Transverse colon (tissue), 4 donors: Measurements from ENCODE around the gene CALHM2. TPM values are rescaled to one million over a fixed set of nuclear protein-coding genes. Genes with fewer than 3 reads are reported as not detected.
A peak's percentile ranks its signal among the peaks of the same experiment; 100 is the strongest.
"Not testable (repeated sequence)": the region's sequence is repeated elsewhere in the genome, so short reads cannot be mapped to it uniquely, and the experiment has no call there.

Source experiments
- DNase-seq: peaks from one replicate; pipeline ENCODE4 v3.0.0-alpha.2; 2019
- H3K27ac ChIP-seq, 4 donors: fragments of 200-600 bp; sonication (generic); 2 replicates each; pipeline ENCODE4 v1.5.1; 2016 to 2018; ENCODE audit warnings: inconsistent platforms in 4 of 4
- H3K27me3 ChIP-seq: fragments of 200-600 bp; sonication (generic); 2 replicates; pipeline ENCODE4 v1.5.1; 2017; ENCODE audit warnings: inconsistent platforms
- H3K36me3 ChIP-seq, 4 donors: fragments of 200-600 bp; sonication (generic); 2 replicates each; pipeline ENCODE4 v1.5.1; 2017 to 2019; ENCODE audit warnings: inconsistent platforms in 4 of 4
- H3K4me1 ChIP-seq, 4 donors: fragments of 200-600 bp; sonication (generic); 2 replicates each; pipeline ENCODE4 v1.5.1; 2017 to 2020; ENCODE audit warnings: inconsistent platforms in 4 of 4
- H3K4me3 ChIP-seq, 4 donors: fragments of 200-600 bp; sonication (generic); 1 replicate in 1 of 4; 2 replicates in 3 of 4; pipeline versions ENCODE4 v1.5.1 to v1.6.1; 2017 to 2019; ENCODE audit warnings: inconsistent platforms in 4 of 4
- H3K9me3 ChIP-seq, 2 donors: fragments of 200-600 bp; sonication (generic); 2 replicates each; pipeline ENCODE4 v1.5.1; 2017 to 2019; ENCODE audit warnings: inconsistent platforms in 2 of 2
- EP300 ChIP-seq: sonication (generic); formaldehyde crosslinking; IDR thresholded peaks from one replicate; pipeline ENCODE4 v1.6.1; 2017; ENCODE audit warnings: antibody characterized with exemption, low read depth
- POLR2A ChIP-seq: fragments of 450-650 bp; IDR thresholded peaks from one replicate; pipeline ENCODE4 v1.6.1; 2016; ENCODE audit warnings: antibody characterized with exemption, mild to moderate bottlenecking, moderate library complexity
- POLR2AphosphoS5 ChIP-seq, 3 donors: sonication (generic); formaldehyde crosslinking; IDR thresholded peaks; one replicate each; pipeline ENCODE4 v1.6.1; 2016; ENCODE audit warnings: antibody characterized with exemption in 3 of 3
- WGBS, 2 donors: methylation state at CpG; one replicate each; pipeline ENCODE4 v1.1.5; 2018; ENCODE audit warnings: low coverage in 1 of 2; 5-methylcytosine and 5-hydroxymethylcytosine counted together
- in situ Hi-C, 4 donors: fragments of 200-750 bp; cut with MboI; loops; one replicate each; pipeline versions ENCODE4 v1.15.0 to v1.15.1; 2017; ENCODE audit warnings: low sequenced_read_pairs in 3 of 4, low pct_ligation_motif_present in 1 of 4, low pct_unique_long_range_greater_than_20kb in 1 of 4
- intact Hi-C: fragments of 100-400 bp; cut with DNase I; formaldehyde crosslinking; loops from one replicate; pipeline ENCODE4 v1.15.1; 2023; ENCODE audit warnings: low total_unique reads
- total RNA-seq, 4 donors: library from RNA; depleted of rRNA; stranded (reverse); fragments of >200 nt; gene quantifications; one replicate each; pipeline ENCODE4 v1.1.0, GENCODE V29; 2016
- TF ChIP-seq, protein P1 (sequence below), 5 experiments: fragments of 200-600 bp in 3 of 5; fragments of 450-650 bp in 2 of 5; sonication (generic) in 3 of 5; IDR thresholded peaks; 1 replicate in 2 of 5; 2 replicates in 3 of 5; pipeline ENCODE4 v1.5.1; 2016 to 2017; ENCODE audit warnings: antibody characterized with exemption in 5 of 5, inconsistent platforms in 3 of 5, mild to moderate bottlenecking in 2 of 5, moderate library complexity in 1 of 5

CALHM2 gene
- total RNA-seq, 4 donors from 2014 or later, result 3.2 to 21.1 (median 15.7) TPM

- in situ Hi-C loops (loop anchor here in 3 of 4 donors (5.0 to 10.0 kb wide), 3 partner anchors 63 to 73 kb away; no protein-coding TSS in a partner anchor), intact Hi-C loops (no loop called here)
- no peak for DNase-seq
- 25 to 47% methylated on average over 1 to 2 of the region's 2 CpGs for WGBS, 2 donors
- H3K27me3 ChIP-seq, result peaks cover 2% of the 10 kb centered on the region
- peak overlapping the region in 1 of 4 donors; percentile 47 for H3K27ac ChIP-seq
- H3K4me3 ChIP-seq, result no peak overlapping the region
- no peaks in the 10 kb centered on the region for H3K9me3 ChIP-seq
- H3K36me3 ChIP-seq, result no peaks in the 10 kb centered on the region
- H3K4me1 ChIP-seq, result peaks cover 0 to 20% (median 2%) of the 10 kb centered on the region in 4 donors
- TF ChIP-seq POLR2AphosphoS5 (IDR thresholded peaks at IDR 0.05) (peak in 2 of 3 donors; percentile 16 to 50), EP300 (no peak), POLR2A (no peak)
- TF ChIP-seq, protein P1, sequence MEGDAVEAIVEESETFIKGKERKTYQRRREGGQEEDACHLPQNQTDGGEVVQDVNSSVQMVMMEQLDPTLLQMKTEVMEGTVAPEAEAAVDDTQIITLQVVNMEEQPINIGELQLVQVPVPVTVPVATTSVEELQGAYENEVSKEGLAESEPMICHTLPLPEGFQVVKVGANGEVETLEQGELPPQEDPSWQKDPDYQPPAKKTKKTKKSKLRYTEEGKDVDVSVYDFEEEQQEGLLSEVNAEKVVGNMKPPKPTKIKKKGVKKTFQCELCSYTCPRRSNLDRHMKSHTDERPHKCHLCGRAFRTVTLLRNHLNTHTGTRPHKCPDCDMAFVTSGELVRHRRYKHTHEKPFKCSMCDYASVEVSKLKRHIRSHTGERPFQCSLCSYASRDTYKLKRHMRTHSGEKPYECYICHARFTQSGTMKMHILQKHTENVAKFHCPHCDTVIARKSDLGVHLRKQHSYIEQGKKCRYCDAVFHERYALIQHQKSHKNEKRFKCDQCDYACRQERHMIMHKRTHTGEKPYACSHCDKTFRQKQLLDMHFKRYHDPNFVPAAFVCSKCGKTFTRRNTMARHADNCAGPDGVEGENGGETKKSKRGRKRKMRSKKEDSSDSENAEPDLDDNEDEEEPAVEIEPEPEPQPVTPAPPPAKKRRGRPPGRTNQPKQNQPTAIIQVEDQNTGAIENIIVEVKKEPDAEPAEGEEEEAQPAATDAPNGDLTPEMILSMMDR (IDR thresholded peaks at IDR 0.05), result no peak
Measured at GRCh38 chr10:103487410-103487708, 35.2 kb upstream of the CALHM2 start.

- in situ Hi-C loops, result loop anchor here in 3 of 4 donors (5.0 to 10.0 kb wide), 3 partner anchors 62 to 72 kb away; no protein-coding TSS in a partner anchor
- H3K9me3 ChIP-seq, intact Hi-C loops, DNase-seq, H3K36me3 ChIP-seq, H3K27me3 ChIP-seq, H3K4me3 ChIP-seq: not testable (repeated sequence)
- peak overlapping the region in 1 of 4 donors; percentile 47 for H3K27ac ChIP-seq
- 41 to 78% methylated on average over 5 to 8 of the region's 8 CpGs for WGBS, 2 donors
- peak in 1 of 3 donors; percentile 24 for TF ChIP-seq POLR2AphosphoS5 (IDR thresholded peaks at IDR 0.05)
- peaks cover 0 to 16% (median 2%) of the 10 kb centered on the region in 4 donors for H3K4me1 ChIP-seq
Measured at GRCh38 chr10:103486635-103487409, 34.7 kb upstream of the CALHM2 start.

GRCh38 chr10:103481974-103482531, 29.9 kb upstream of the CALHM2 start:
- in situ Hi-C loops (loop anchor here in 2 of 4 donors (10.0 kb wide), 2 partner anchors 57 to 67 kb away; no protein-coding TSS in a partner anchor), intact Hi-C loops (loop anchor here (2.0 kb wide), 1 partner anchor 65 kb away; no protein-coding TSS in a partner anchor)
- Histone ChIP-seq H3K4me3 (no peak overlapping the region), H3K9me3 (no peaks in the 10 kb centered on the region), H3K36me3 (no peaks in the 10 kb centered on the region), H3K27ac (no peak overlapping the region), H3K4me1 (peaks cover 0 to 14% (median 4%) of the 10 kb centered on the region in 4 donors), H3K27me3 (no peaks in the 10 kb centered on the region)
- TF ChIP-seq, protein P1 (IDR thresholded peaks at IDR 0.05), result peak; percentile 52 to 62 (median 54)
- no peak for TF ChIP-seq POLR2AphosphoS5 (IDR thresholded peaks at IDR 0.05)
- TF ChIP-seq POLR2A, result no peak
- DNase-seq, result no peak
- 57 to 60% methylated on average over 7 to 12 of the region's 12 CpGs for WGBS, 2 donors

GRCh38 chr10:103480521-103480920, 28.4 kb upstream of the CALHM2 start:
- Histone ChIP-seq H3K4me3 (no peak overlapping the region), H3K36me3 (no peaks in the 10 kb centered on the region), H3K27me3 (no peaks in the 10 kb centered on the region), H3K27ac (no peak overlapping the region), H3K9me3 (no peaks in the 10 kb centered on the region), H3K4me1 (peaks cover 0 to 4% (median 3%) of the 10 kb centered on the region in 4 donors)
- intact Hi-C loops (loop anchor here (2.0 kb wide), 1 partner anchor 64 kb away; no protein-coding TSS in a partner anchor), in situ Hi-C loops (loop anchor here in 2 of 4 donors (10.0 kb wide), 2 partner anchors 56 to 66 kb away; no protein-coding TSS in a partner anchor)
- 33 to 83% methylated on average over 1 to 5 of the region's 5 CpGs for WGBS, 2 donors
- DNase-seq, result no peak
- TF ChIP-seq EP300, result no peak

DNA sequence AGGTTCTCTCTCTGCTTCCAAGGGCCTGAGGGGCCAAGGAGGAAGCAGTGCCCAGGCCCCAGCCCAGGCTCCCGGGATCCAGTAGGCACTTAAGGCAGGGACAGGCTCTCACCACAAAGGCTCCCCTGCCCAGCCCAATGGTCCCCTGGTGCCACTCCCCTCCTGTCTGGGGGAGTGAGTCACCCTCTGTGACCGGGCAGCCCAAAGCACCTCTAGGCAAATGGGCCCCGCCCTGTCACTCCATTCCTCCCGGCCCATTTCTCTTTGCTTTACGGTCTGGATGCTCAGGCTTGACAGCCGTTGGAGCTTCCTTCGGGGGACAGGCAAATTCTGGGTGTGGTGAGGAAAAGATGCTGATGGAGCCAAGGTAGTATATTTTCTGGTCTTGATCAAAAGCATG, 27.0 kb upstream of the CALHM2 start, which contains the start of gene CALHM3:
Gene CALHM3 (minus strand): TSS at position 106 of the 400 bp plus-strand sequence. CDS start 208 bp downstream, outside the sequence.
- no peak for DNase-seq
- no peaks in the 10 kb centered on the region for H3K36me3 ChIP-seq
- no peak within 1 kb of the TSS for H3K27ac ChIP-seq
- TF ChIP-seq, protein P1 (IDR thresholded peaks at IDR 0.05), result no peak
- TF ChIP-seq EP300 (no peak), POLR2A (no peak), POLR2AphosphoS5 (IDR thresholded peaks at IDR 0.05) (no peak)
- intact Hi-C loops, result no loop called here
- WGBS, 2 donors, result 35% methylated on average over 7 of the region's 7 CpGs; no CpG with 5 or more reads in 1 of the 2 donors
- in situ Hi-C loops, result no loop called here
- H3K27me3 ChIP-seq, result no peaks in the 10 kb centered on the region
- no peaks in the 10 kb centered on the region for H3K9me3 ChIP-seq
- no peak within 1 kb of the TSS for H3K4me3 ChIP-seq
- peaks cover 0 to 4% (median 0%) of the 10 kb centered on the region in 4 donors for H3K4me1 ChIP-seq
